CD4-positive, CD25-positive, alpha-beta regulatory T cell (primary cell): ENCODE data around the gene CD6. TPM values are rescaled to one million over a fixed set of nuclear protein-coding genes. Genes with fewer than 3 reads are reported as not detected.

ENCODE experiments used
- ATAC-seq, 2 donors: fragments of 150-1000 bp; cut with Tn5 transposase; one replicate each; pipeline ENCODE4 v1.10.0; 2021; ENCODE audit warnings: low read depth in 2 of 2, moderate number of reproducible peaks in 2 of 2, moderate library complexity in 1 of 2
- DNase-seq, 3 donors: peaks; one replicate each; pipeline versions ENCODE4 v3.0.0 to v3.0.0-alpha.2; 2012 to 2022; ENCODE audit warnings: mixed read lengths in 1 of 3
- H3K27ac ChIP-seq: one replicate; pipeline ENCODE4 v1.7.0; 2013; ENCODE audit warnings: mild to moderate bottlenecking, low read length; ENCODE audit not compliant: insufficient read depth, poor library complexity, severe bottlenecking
- H3K27me3 ChIP-seq: one replicate; pipeline ENCODE4 v1.7.0; 2013; ENCODE audit warnings: low read length; ENCODE audit not compliant: control insufficient read depth, insufficient read depth
- H3K36me3 ChIP-seq: one replicate; pipeline ENCODE4 v1.7.0; 2013; ENCODE audit warnings: mild to moderate bottlenecking, low read length, moderate library complexity; ENCODE audit not compliant: control insufficient read depth, insufficient read depth
- H3K4me1 ChIP-seq: 2 replicates; pipeline ENCODE4 v1.7.0; 2013; ENCODE audit warnings: mild to moderate bottlenecking, low read length; ENCODE audit not compliant: insufficient read depth, control insufficient read depth, poor library complexity, severe bottlenecking
- H3K4me3 ChIP-seq: one replicate; pipeline ENCODE4 v1.7.0; 2013; ENCODE audit warnings: low read depth, mild to moderate bottlenecking, low read length, moderate library complexity
- H3K9me3 ChIP-seq, 2 experiments: 1 replicate in 1 of 2; 2 replicates in 1 of 2; pipeline ENCODE4 v1.7.0; 2013; ENCODE audit warnings: low read length in 2 of 2, mild to moderate bottlenecking in 1 of 2, moderate library complexity in 1 of 2; ENCODE audit not compliant: control insufficient read depth in 2 of 2
- H3K27ac Mint-ChIP-seq, 3 donors: one replicate each; pipeline ENCODE4 v1.8.0; 2020 to 2022; ENCODE audit warnings: mild to moderate bottlenecking in 3 of 3, mixed read lengths in 3 of 3, moderate library complexity in 2 of 3
- H3K27me3 Mint-ChIP-seq: one replicate; pipeline ENCODE4 v1.8.0; 2022; ENCODE audit warnings: mild to moderate bottlenecking, mixed read lengths
- H3K36me3 Mint-ChIP-seq: one replicate; pipeline ENCODE4 v1.8.0; 2020; ENCODE audit warnings: mixed read lengths
- H3K4me1 Mint-ChIP-seq, 4 donors: one replicate each; pipeline ENCODE4 v1.8.0; 2020 to 2022; ENCODE audit warnings: mixed read lengths in 4 of 4, mild to moderate bottlenecking in 1 of 4
- H3K4me3 Mint-ChIP-seq, 4 donors: one replicate each; pipeline ENCODE4 v1.8.0; 2020 to 2022; ENCODE audit warnings: mild to moderate bottlenecking in 4 of 4, mixed read lengths in 4 of 4, moderate library complexity in 3 of 4
- H3K9me3 Mint-ChIP-seq, 7 donors: one replicate each; pipeline ENCODE4 v1.8.0; 2020 to 2022; ENCODE audit warnings: mixed read lengths in 7 of 7, mild to moderate bottlenecking in 3 of 7, moderate library complexity in 2 of 7
- polyA plus RNA-seq, 4 donors: library from polyadenylated mRNA; unstranded; fragments of 300-500 nt; fragmentation: Illumina TruSeq; gene quantifications; one replicate each; pipeline ENCODE4 v1.2.3, GENCODE V29; 2021
- total RNA-seq: library from RNA; stranded (reverse); gene quantifications from one replicate; pipeline ENCODE4 v1.2.3, GENCODE V29; 2022

CD6 gene
- total and polyA plus RNA-seq, 5 donors from 2014 or later: 108 to 398 (median 138) TPM

DNA sequence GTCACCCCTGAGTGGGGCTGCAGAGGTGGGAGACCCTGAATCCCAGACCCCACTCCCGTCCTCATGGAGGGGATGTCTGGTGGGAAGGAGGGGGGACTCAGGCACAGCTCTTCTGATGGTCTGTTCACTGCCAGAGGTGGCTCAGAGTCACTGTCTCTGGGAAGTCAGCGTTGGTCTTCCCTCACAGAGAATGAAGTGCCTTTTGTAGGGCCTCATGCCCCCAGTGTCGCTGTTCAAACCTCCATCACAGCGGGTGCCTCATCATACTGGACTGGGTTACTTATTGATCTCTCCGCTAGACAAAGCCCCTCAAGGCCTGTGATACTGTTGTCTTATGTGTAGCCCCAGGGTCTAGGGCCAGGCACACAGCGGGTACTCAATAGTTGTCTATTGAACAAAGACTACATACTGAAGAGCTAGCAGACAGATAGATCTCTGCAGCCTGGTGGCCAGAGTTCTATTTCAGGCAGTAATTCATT, 41.3 kb downstream of the CD6 start:
- Mint-ChIP-seq H3K27ac (peak overlapping the region; percentile 71 to 84 (median 76)), H3K4me1 (peaks cover 4 to 17% (median 15%) of the 10 kb centered on the region in 4 donors), H3K9me3 (no peaks in the 10 kb centered on the region), H3K27me3 (no peaks in the 10 kb centered on the region), H3K4me3 (no peak overlapping the region), H3K36me3 (peaks cover 53% of the 10 kb centered on the region)
- peaks cover 86% of the 10 kb centered on the region for H3K36me3 ChIP-seq
- H3K4me3 ChIP-seq: no peak overlapping the region
- DNase-seq: no peak
- peaks cover 2% of the 10 kb centered on the region for H3K4me1 ChIP-seq
- ATAC-seq: no peak
- no peaks in the 10 kb centered on the region for H3K27me3 ChIP-seq
- no peak overlapping the region for H3K27ac ChIP-seq
- H3K9me3 ChIP-seq: no peaks in the 10 kb centered on the region

GRCh38 chr11:61018059-61018458, 46.6 kb downstream of the CD6 start:
- Histone ChIP-seq H3K4me1 (peaks cover 26% of the 10 kb centered on the region), H3K36me3 (peaks cover 67% of the 10 kb centered on the region), H3K27ac (no peak overlapping the region), H3K9me3 (no peaks in the 10 kb centered on the region), H3K4me3 (no peak overlapping the region), H3K27me3 (no peaks in the 10 kb centered on the region)
- Mint-ChIP-seq H3K4me3 (peak overlapping the region in 1 of 4 donors; percentile 44), H3K9me3 (no peaks in the 10 kb centered on the region), H3K27ac (peak overlapping the region in 2 of 3 donors; percentile 38 to 55), H3K27me3 (no peaks in the 10 kb centered on the region), H3K4me1 (peaks cover 16 to 41% (median 31%) of the 10 kb centered on the region in 4 donors), H3K36me3 (peaks cover 43% of the 10 kb centered on the region)
- ATAC-seq (no peak), DNase-seq (no peak)

DNA sequence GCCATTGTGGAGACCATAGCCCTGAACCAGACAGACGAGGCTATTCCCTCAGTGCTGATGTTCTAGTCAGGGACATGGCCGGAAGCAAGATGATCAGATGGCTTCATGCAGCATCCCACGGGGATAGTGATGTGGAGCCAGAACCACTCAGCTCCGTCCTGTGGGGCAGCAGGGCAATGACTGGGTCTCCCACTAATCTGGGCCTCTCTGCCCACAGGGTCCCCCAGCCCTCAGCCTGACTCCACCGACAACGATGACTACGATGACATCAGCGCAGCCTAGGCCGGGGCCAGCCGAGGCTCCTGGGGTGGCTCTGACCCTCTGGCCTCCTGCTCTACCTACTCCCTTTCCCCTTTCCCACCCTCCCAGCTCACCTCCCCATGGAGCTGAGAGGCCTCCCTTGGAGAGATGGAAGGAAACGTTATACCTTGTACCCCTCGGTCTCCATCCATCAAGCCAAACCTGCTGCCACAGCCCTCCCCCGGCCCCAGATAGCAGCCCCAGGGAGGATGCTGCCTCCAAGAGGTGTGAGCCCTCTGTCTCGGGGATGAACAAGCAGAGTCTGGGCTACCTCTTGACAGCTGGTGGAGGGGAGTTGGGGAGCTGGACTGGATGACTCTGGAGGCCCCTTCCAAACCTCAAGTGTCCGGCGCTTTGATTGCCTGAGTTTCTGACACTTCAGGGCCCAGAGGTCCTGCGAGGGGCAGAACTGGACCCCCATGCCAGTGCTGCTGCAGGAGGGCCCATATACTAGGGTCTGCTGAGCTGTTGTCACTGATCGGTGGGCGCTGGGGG, 47.8 kb downstream of the CD6 start:
- H3K27me3 Mint-ChIP-seq: no peaks in the 10 kb centered on the region
- H3K36me3 Mint-ChIP-seq: peaks cover 38% of the 10 kb centered on the region
- Histone ChIP-seq H3K4me1 (peaks cover 36% of the 10 kb centered on the region), H3K36me3 (peaks cover 57% of the 10 kb centered on the region), H3K9me3 (no peaks in the 10 kb centered on the region), H3K27ac (no peak overlapping the region), H3K27me3 (no peaks in the 10 kb centered on the region), H3K4me3 (no peak overlapping the region)
- H3K4me3 Mint-ChIP-seq: peak overlapping the region in 1 of 4 donors; percentile 11
- ATAC-seq (no peak), DNase-seq (no peak)
- no peaks in the 10 kb centered on the region for H3K9me3 Mint-ChIP-seq
- H3K27ac Mint-ChIP-seq: peak overlapping the region in 2 of 3 donors; percentile 7 to 95
- peaks cover 21 to 48% (median 38%) of the 10 kb centered on the region in 4 donors for H3K4me1 Mint-ChIP-seq

- Histone ChIP-seq H3K27me3 (no peaks in the 10 kb centered on the region), H3K9me3 (no peaks in the 10 kb centered on the region), H3K4me1 (peaks cover 39% of the 10 kb centered on the region), H3K4me3 (no peak overlapping the region), H3K27ac (no peak overlapping the region), H3K36me3 (peaks cover 53% of the 10 kb centered on the region)
- H3K27me3 Mint-ChIP-seq: no peaks in the 10 kb centered on the region
- peaks cover 35% of the 10 kb centered on the region for H3K36me3 Mint-ChIP-seq
- peaks cover 21 to 54% (median 41%) of the 10 kb centered on the region in 4 donors for H3K4me1 Mint-ChIP-seq
- peak overlapping the region in 2 of 4 donors; percentile 56 to 83 for H3K4me3 Mint-ChIP-seq
- H3K9me3 Mint-ChIP-seq: no peaks in the 10 kb centered on the region
- DNase-seq (no peak), ATAC-seq (no peak)
- H3K27ac Mint-ChIP-seq: peak overlapping the region; percentile 91 to 99 (median 95)
Observed at GRCh38 chr11:61019832-61020405, 48.4 kb downstream of the CD6 start.

DNA sequence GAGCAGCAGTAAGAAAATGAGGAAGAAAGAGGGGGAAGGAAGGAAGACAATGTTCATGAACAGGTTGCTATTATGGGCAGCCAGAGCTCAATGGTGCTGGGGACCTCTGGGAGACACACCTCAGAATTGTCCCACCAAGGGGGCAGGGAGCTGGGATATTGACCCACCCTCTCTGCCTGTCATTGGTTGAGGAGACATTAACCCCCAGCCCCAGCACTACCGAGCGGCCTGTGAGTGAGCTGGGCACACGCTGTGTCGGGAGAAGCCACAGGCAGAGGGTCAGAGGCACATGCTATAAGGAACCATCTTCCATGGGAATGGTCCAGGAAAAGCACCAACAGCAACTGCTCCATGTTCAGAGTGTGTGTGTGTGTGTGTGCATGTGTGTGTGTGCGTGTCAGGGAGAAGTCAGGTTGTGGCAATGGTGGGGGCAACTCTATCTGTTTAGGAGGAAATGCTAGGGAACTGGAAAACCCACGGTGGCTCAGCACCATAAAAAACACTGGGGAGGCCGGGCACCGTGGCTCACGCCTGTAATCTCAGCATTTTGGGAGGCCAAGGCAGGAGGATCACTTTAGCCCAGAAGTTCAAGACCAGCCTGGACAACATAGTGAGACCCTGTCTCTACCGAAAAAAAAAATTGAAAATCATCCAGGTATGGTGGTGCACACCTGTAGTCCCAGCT, 49.2 kb downstream of the CD6 start:
- H3K9me3 Mint-ChIP-seq: no peaks in the 10 kb centered on the region
- no peaks in the 10 kb centered on the region for H3K27me3 Mint-ChIP-seq
- Histone ChIP-seq H3K36me3 (peaks cover 47% of the 10 kb centered on the region), H3K27me3 (no peaks in the 10 kb centered on the region), H3K9me3 (no peaks in the 10 kb centered on the region), H3K27ac (peak overlapping the region; percentile 93), H3K4me3 (no peak overlapping the region), H3K4me1 (peaks cover 46% of the 10 kb centered on the region)
- H3K4me1 Mint-ChIP-seq: peaks cover 21 to 62% (median 48%) of the 10 kb centered on the region in 4 donors
- H3K4me3 Mint-ChIP-seq: peak overlapping the region; percentile 68 to 88 (median 85)
- peak overlapping the region; percentile 92 to 99 (median 95) for H3K27ac Mint-ChIP-seq
- no peak for ATAC-seq
- peaks cover 29% of the 10 kb centered on the region for H3K36me3 Mint-ChIP-seq
- DNase-seq: no peak

DNA sequence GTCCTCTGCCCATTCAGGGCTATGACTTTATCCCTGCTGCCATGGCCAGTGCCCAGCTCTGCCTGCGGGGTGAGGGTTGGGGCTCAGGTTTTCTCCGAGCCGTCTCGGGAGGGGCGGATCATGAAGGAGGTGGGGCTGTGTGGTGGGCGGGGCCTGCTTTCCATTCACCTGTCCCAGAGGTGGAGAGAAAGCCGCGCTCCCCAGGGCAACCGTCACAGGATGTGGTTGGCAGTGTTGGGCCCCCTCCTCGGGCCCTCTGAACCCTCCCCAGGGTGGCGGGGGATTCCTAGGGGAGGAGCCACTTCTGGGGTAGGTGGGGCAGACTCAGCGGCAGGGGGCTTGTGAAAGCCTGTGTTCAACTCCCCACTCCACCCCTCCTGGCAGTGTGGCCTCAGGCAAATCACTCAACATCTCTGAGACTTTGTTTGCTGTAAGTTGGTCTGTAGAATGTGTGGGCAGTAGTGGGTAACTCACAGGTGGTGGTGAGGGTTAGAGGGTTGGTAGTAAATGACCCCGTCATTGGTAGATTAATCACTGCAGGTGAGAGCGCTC, 50.3 kb downstream of the CD6 start:
- Mint-ChIP-seq H3K9me3 (no peaks in the 10 kb centered on the region), H3K4me3 (peak overlapping the region; percentile 68 to 88 (median 85)), H3K36me3 (peaks cover 22% of the 10 kb centered on the region), H3K4me1 (peaks cover 21 to 72% (median 51%) of the 10 kb centered on the region in 4 donors), H3K27ac (peak overlapping the region; percentile 92 to 99 (median 95)), H3K27me3 (no peaks in the 10 kb centered on the region)
- Histone ChIP-seq H3K27ac (peak overlapping the region; percentile 93), H3K4me1 (peaks cover 56% of the 10 kb centered on the region), H3K4me3 (peak overlapping the region; percentile 41), H3K9me3 (no peaks in the 10 kb centered on the region), H3K27me3 (no peaks in the 10 kb centered on the region), H3K36me3 (peaks cover 37% of the 10 kb centered on the region)
- peak; percentile 88 to 91 (median 90) for DNase-seq
- peak; percentile 79 to 80 for ATAC-seq

DNA sequence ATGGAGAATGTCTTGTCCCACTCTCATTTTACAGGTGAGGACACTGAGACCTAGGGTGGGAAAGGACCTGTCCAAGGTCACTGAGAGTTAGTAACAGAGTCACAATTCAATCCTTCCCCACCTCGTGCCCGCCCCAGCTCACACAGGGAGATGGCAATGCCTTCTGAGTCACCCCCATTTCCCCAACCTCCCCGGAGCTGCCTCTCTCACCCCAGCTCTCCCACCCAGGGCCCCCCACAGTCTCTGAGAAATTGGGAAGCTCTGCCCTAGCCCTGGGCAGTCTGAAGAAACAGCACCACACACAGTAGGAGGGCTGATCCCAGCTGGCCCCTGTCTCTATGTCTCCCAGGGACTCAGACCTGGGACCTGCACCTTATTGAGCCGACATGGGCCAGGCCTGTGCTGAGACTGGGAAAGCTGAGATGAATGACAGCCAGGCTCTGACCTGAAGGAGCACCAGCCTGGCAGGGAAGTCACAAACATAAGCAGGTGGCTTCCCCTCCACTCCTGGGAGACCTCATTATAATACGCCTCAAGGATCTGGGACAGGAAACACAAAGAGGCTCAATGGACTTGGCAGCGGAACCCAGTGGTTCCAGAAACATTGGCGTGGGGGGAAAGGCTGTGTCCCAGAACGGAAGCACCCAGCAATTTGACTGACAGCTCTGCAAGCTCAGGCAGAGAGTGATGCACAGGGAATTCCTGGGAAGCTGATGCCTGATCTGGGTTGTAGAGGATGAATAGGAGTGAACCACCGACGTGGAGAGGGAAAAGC, 51.0 kb downstream of the CD6 start:
- ATAC-seq: no peak
- H3K27ac Mint-ChIP-seq: peak overlapping the region; percentile 92 to 99 (median 95)
- H3K27ac ChIP-seq: peak overlapping the region; percentile 93

More for the DNA sequence above, 51.0 kb downstream of the CD6 start:
- H3K4me3 ChIP-seq: peak overlapping the region; percentile 41
- H3K36me3 ChIP-seq: peaks cover 31% of the 10 kb centered on the region
- no peak for DNase-seq
- peaks cover 64% of the 10 kb centered on the region for H3K4me1 ChIP-seq
- H3K9me3 ChIP-seq: no peaks in the 10 kb centered on the region
- Mint-ChIP-seq H3K27me3 (no peaks in the 10 kb centered on the region), H3K36me3 (peaks cover 15% of the 10 kb centered on the region), H3K9me3 (no peaks in the 10 kb centered on the region), H3K4me3 (peak overlapping the region; percentile 43 to 87 (median 77)), H3K4me1 (peaks cover 21 to 79% (median 57%) of the 10 kb centered on the region in 4 donors)
- no peaks in the 10 kb centered on the region for H3K27me3 ChIP-seq
